ENCODE measurements around the gene IGSF3. TPM values are rescaled to one million over a fixed set of nuclear protein-coding genes. Genes with fewer than 3 reads are reported as not detected.

The IGSF3 gene
- total RNA-seq, 2 donors from 2014 or later = 2.1 to 10.0 TPM

- Mint-ChIP-seq H3K9me3 (no peaks in the 10 kb centered on the region), H3K27me3 (no peaks in the 10 kb centered on the region), H3K4me3 (peak overlapping the region; percentile 59), H3K27ac (peak overlapping the region; percentile 70), H3K36me3 (ENCODE audit: low read depth) (peaks cover 75% of the 10 kb centered on the region), H3K4me1 (peaks cover 64% of the 10 kb centered on the region)
- ATAC-seq (replicated peaks) = no peak
Observed at GRCh38 chr1:116554924-116555323, 112.6 kb downstream of the IGSF3 start.

- Mint-ChIP-seq H3K27ac (peak overlapping the region; percentile 58), H3K9me3 (no peaks in the 10 kb centered on the region), H3K36me3 (ENCODE audit: low read depth) (peaks cover 73% of the 10 kb centered on the region), H3K27me3 (no peaks in the 10 kb centered on the region), H3K4me1 (peaks cover 64% of the 10 kb centered on the region), H3K4me3 (peak overlapping the region; percentile 54)
- no peak for ATAC-seq (replicated peaks)
Observed at GRCh38 chr1:116553386-116554115, 114.0 kb downstream of the IGSF3 start.

- Mint-ChIP-seq H3K4me3 (peak overlapping the region; percentile 86), H3K36me3 (ENCODE audit: low read depth) (peaks cover 84% of the 10 kb centered on the region), H3K27me3 (no peaks in the 10 kb centered on the region), H3K4me1 (peaks cover 67% of the 10 kb centered on the region), H3K27ac (peak overlapping the region; percentile 98), H3K9me3 (no peaks in the 10 kb centered on the region)
- ATAC-seq (replicated peaks) = peak; percentile 46
Observed at GRCh38 chr1:116546354-116546977, 121.1 kb downstream of the IGSF3 start.

GRCh38 chr1:116545359-116545705, 122.2 kb downstream of the IGSF3 start:
- H3K27me3 Mint-ChIP-seq = no peaks in the 10 kb centered on the region
- H3K27ac Mint-ChIP-seq = peak overlapping the region; percentile 98
- peaks cover 80% of the 10 kb centered on the region for H3K36me3 Mint-ChIP-seq (ENCODE audit: low read depth)
- peaks cover 65% of the 10 kb centered on the region for H3K4me1 Mint-ChIP-seq
- peak; percentile 25 for ATAC-seq (replicated peaks)
- H3K9me3 Mint-ChIP-seq = no peaks in the 10 kb centered on the region
- H3K4me3 Mint-ChIP-seq = peak overlapping the region; percentile 86

- H3K27ac Mint-ChIP-seq = peak overlapping the region; percentile 98
- peak overlapping the region; percentile 86 for H3K4me3 Mint-ChIP-seq
- ATAC-seq (replicated peaks) = peak; percentile 67
- H3K4me1 Mint-ChIP-seq = peaks cover 65% of the 10 kb centered on the region
- peaks cover 83% of the 10 kb centered on the region for H3K36me3 Mint-ChIP-seq (ENCODE audit: low read depth)
- no peaks in the 10 kb centered on the region for H3K27me3 Mint-ChIP-seq
- no peaks in the 10 kb centered on the region for H3K9me3 Mint-ChIP-seq
Observed at GRCh38 chr1:116544588-116545358, 122.8 kb downstream of the IGSF3 start.

- Mint-ChIP-seq H3K9me3 (peaks cover 3% of the 10 kb centered on the region), H3K4me3 (peak overlapping the region; percentile 57), H3K27me3 (no peaks in the 10 kb centered on the region), H3K36me3 (ENCODE audit: low read depth) (peaks cover 95% of the 10 kb centered on the region), H3K4me1 (peaks cover 53% of the 10 kb centered on the region), H3K27ac (peak overlapping the region; percentile 65)
- peak; percentile 30 for ATAC-seq (replicated peaks)
Observed at GRCh38 chr1:116540088-116540487, 127.4 kb downstream of the IGSF3 start.

GRCh38 chr1:116538544-116538943, 129.0 kb downstream of the IGSF3 start:
- H3K4me3 Mint-ChIP-seq = peak overlapping the region; percentile 57
- H3K4me1 Mint-ChIP-seq = peaks cover 45% of the 10 kb centered on the region
- H3K27ac Mint-ChIP-seq = peak overlapping the region; percentile 65
- no peaks in the 10 kb centered on the region for H3K27me3 Mint-ChIP-seq
- peaks cover 96% of the 10 kb centered on the region for H3K36me3 Mint-ChIP-seq (ENCODE audit: low read depth)
- H3K9me3 Mint-ChIP-seq = peaks cover 3% of the 10 kb centered on the region
- peak; percentile 95 for ATAC-seq (replicated peaks)

GRCh38 chr1:116537898-116538297, 129.6 kb downstream of the IGSF3 start:
- ATAC-seq (replicated peaks) = no peak
- Mint-ChIP-seq H3K27ac (peak overlapping the region; percentile 65), H3K27me3 (no peaks in the 10 kb centered on the region), H3K4me3 (peak overlapping the region; percentile 57), H3K9me3 (peaks cover 3% of the 10 kb centered on the region), H3K4me1 (peaks cover 43% of the 10 kb centered on the region), H3K36me3 (ENCODE audit: low read depth) (peaks cover 96% of the 10 kb centered on the region)

- Mint-ChIP-seq H3K36me3 (ENCODE audit: low read depth) (peaks cover 94% of the 10 kb centered on the region), H3K27me3 (no peaks in the 10 kb centered on the region), H3K4me1 (peaks cover 38% of the 10 kb centered on the region), H3K9me3 (peaks cover 3% of the 10 kb centered on the region), H3K27ac (peak overlapping the region; percentile 65), H3K4me3 (peak overlapping the region; percentile 57)
- peak; percentile 43 for ATAC-seq (replicated peaks)
Observed at GRCh38 chr1:116537040-116537831, 130.3 kb downstream of the IGSF3 start.

GRCh38 chr1:116534014-116534739, 133.4 kb downstream of the IGSF3 start:
- Mint-ChIP-seq H3K4me3 (no peak overlapping the region), H3K4me1 (peaks cover 18% of the 10 kb centered on the region), H3K36me3 (ENCODE audit: low read depth) (peaks cover 94% of the 10 kb centered on the region), H3K27me3 (no peaks in the 10 kb centered on the region), H3K27ac (no peak overlapping the region), H3K9me3 (peaks cover 3% of the 10 kb centered on the region)
- ATAC-seq (replicated peaks) = no peak

- H3K4me3 Mint-ChIP-seq = no peak overlapping the region
- H3K4me1 Mint-ChIP-seq = peaks cover 16% of the 10 kb centered on the region
- ATAC-seq (replicated peaks) = no peak
- peaks cover 7% of the 10 kb centered on the region for H3K9me3 Mint-ChIP-seq
- peak overlapping the region; percentile 51 for H3K27ac Mint-ChIP-seq
- H3K27me3 Mint-ChIP-seq = no peaks in the 10 kb centered on the region
- peaks cover 94% of the 10 kb centered on the region for H3K36me3 Mint-ChIP-seq (ENCODE audit: low read depth)
Observed at GRCh38 chr1:116533429-116533820, 134.1 kb downstream of the IGSF3 start.

GRCh38 chr1:116532671-116533428, 134.7 kb downstream of the IGSF3 start:
- H3K27ac Mint-ChIP-seq = peak overlapping the region; percentile 51
- ATAC-seq (replicated peaks) = no peak
- H3K27me3 Mint-ChIP-seq = no peaks in the 10 kb centered on the region
- H3K4me1 Mint-ChIP-seq = peaks cover 21% of the 10 kb centered on the region
- H3K36me3 Mint-ChIP-seq (ENCODE audit: low read depth) = peaks cover 94% of the 10 kb centered on the region
- H3K4me3 Mint-ChIP-seq = no peak overlapping the region
- peaks cover 12% of the 10 kb centered on the region for H3K9me3 Mint-ChIP-seq

- Mint-ChIP-seq H3K36me3 (ENCODE audit: low read depth) (peaks cover 94% of the 10 kb centered on the region), H3K27ac (no peak overlapping the region)
- ATAC-seq (replicated peaks) = no peak
Observed at GRCh38 chr1:116531917-116532316, 135.6 kb downstream of the IGSF3 start.

More at GRCh38 chr1:116531917-116532316, 135.6 kb downstream of the IGSF3 start:
- Mint-ChIP-seq H3K27me3 (no peaks in the 10 kb centered on the region), H3K4me3 (no peak overlapping the region), H3K4me1 (peaks cover 21% of the 10 kb centered on the region), H3K9me3 (peaks cover 12% of the 10 kb centered on the region)
